Activated CD8-positive, alpha-beta T cell treated with anti-CD3 and anti-CD28 coated beads for 36 hours (primary cell): ENCODE results near the gene S100PBP. TPM values are rescaled to one million over a fixed set of nuclear protein-coding genes. Genes with fewer than 3 reads are reported as not detected.

Source experiments
- ATAC-seq: fragments of 200-7000 bp; cut with Tn5 transposase; one replicate; pipeline ENCODE4 v1.10.0; 2021; ENCODE audit warnings: mild to moderate bottlenecking, moderate library complexity
- CTCF ChIA-PET: fragments of 350-600 bp; sonication (Branson Sonifier 250); formaldehyde crosslinking; loops from one replicate; lab custom pipeline; 2021; ENCODE audit warnings: antibody characterized with exemption; lab: Charles Lee
- POLR2A ChIA-PET: fragments of 350-600 bp; sonication (Branson Sonifier 250); formaldehyde crosslinking; loops from one replicate; lab custom pipeline; 2021; ENCODE audit warnings: antibody characterized with exemption; lab: Charles Lee
- DNase-seq: peaks from one replicate; pipeline ENCODE4 v3.0.0-alpha.2; 2020
- H3K27ac Mint-ChIP-seq: one replicate; pipeline ENCODE4 v1.8.0; 2021; ENCODE audit warnings: mild to moderate bottlenecking, mixed read lengths
- H3K27me3 Mint-ChIP-seq: one replicate; pipeline ENCODE4 v1.8.0; 2021; ENCODE audit warnings: mixed read lengths
- H3K36me3 Mint-ChIP-seq: one replicate; pipeline ENCODE4 v1.8.0; 2021; ENCODE audit warnings: low read depth, mixed read lengths
- H3K4me1 Mint-ChIP-seq: one replicate; pipeline ENCODE4 v1.8.0; 2021; ENCODE audit warnings: low read depth, mixed read lengths
- H3K4me3 Mint-ChIP-seq: one replicate; pipeline ENCODE4 v1.8.0; 2021; ENCODE audit warnings: mild to moderate bottlenecking, moderate library complexity, mixed read lengths
- H3K9me3 Mint-ChIP-seq: one replicate; pipeline ENCODE4 v1.8.0; 2021; ENCODE audit warnings: mixed read lengths
- CTCF ChIP-seq: fragments of 200-600 bp; IDR thresholded peaks from one replicate; pipeline ENCODE4 v1.8.0; 2022; ENCODE audit warnings: antibody characterized with exemption, mild to moderate bottlenecking
- intact Hi-C: fragments of 100-400 bp; cut with micrococcal nuclease; formaldehyde crosslinking; loops from one replicate; pipeline ENCODE4 v1.10.0; 2022
- total RNA-seq, 2 experiments: library from RNA; stranded (reverse); gene quantifications; one replicate each; pipeline ENCODE4 v1.2.3, GENCODE V29; 2021

Gene S100PBP
- total RNA-seq, 2 experiments from 2014 or later: 25.7 to 27.3 TPM

GRCh38 chr1:32890516-32891240, 73.2 kb downstream of the S100PBP start:
- Mint-ChIP-seq H3K4me1 (peaks cover 5% of the 10 kb centered on the region), H3K27ac (no peak overlapping the region), H3K36me3 (no peaks in the 10 kb centered on the region), H3K4me3 (no peak overlapping the region), H3K27me3 (peaks cover 51% of the 10 kb centered on the region), H3K9me3 (no peaks in the 10 kb centered on the region)
- ChIA-PET CTCF (interaction anchor here (0.6 to 5.0 kb wide), 3 partner anchors 14 to 61 kb away, joined by 3 to 31 read pairs (median 8); no protein-coding TSS in a partner anchor), POLR2A (no interaction called here)
- no peak for DNase-seq
- intact Hi-C loops: no loop called here
- no peak for TF ChIP-seq CTCF
- ATAC-seq: no peak

GRCh38 chr1:32891241-32891570, 73.8 kb downstream of the S100PBP start:
- DNase-seq (no peak), ATAC-seq (no peak)
- TF ChIP-seq CTCF: no peak
- peaks cover 52% of the 10 kb centered on the region for H3K27me3 Mint-ChIP-seq
- ChIA-PET CTCF (interaction anchor here (0.6 to 5.0 kb wide), 6 partner anchors 15 to 497 kb away, joined by 3 to 31 read pairs (median 7); partner anchors contain the start of gene BSDC1), POLR2A (no interaction called here)
- intact Hi-C loops: no loop called here
- peaks cover 5% of the 10 kb centered on the region for H3K4me1 Mint-ChIP-seq
- no peak overlapping the region for H3K27ac Mint-ChIP-seq
- H3K9me3 Mint-ChIP-seq: no peaks in the 10 kb centered on the region
- H3K36me3 Mint-ChIP-seq: no peaks in the 10 kb centered on the region
- no peak overlapping the region for H3K4me3 Mint-ChIP-seq

GRCh38 chr1:32891630-32892029, 74.2 kb downstream of the S100PBP start:
- intact Hi-C loops: no loop called here
- ATAC-seq: no peak
- no peak for TF ChIP-seq CTCF
- H3K36me3 Mint-ChIP-seq: no peaks in the 10 kb centered on the region
- H3K4me3 Mint-ChIP-seq: no peak overlapping the region
- H3K27ac Mint-ChIP-seq: no peak overlapping the region
- ChIA-PET CTCF (interaction anchor here (0.6 to 5.0 kb wide), 16 partner anchors 7 to 497 kb away, joined by 3 to 31 read pairs (median 6); partner anchors contain the start of gene BSDC1), POLR2A (no interaction called here)
- H3K4me1 Mint-ChIP-seq: peaks cover 5% of the 10 kb centered on the region
- DNase-seq: no peak
- no peaks in the 10 kb centered on the region for H3K9me3 Mint-ChIP-seq
- H3K27me3 Mint-ChIP-seq: peaks cover 55% of the 10 kb centered on the region

GRCh38 chr1:32892368-32893197, 75.1 kb downstream of the S100PBP start:
- Mint-ChIP-seq H3K27me3 (peaks cover 51% of the 10 kb centered on the region), H3K9me3 (no peaks in the 10 kb centered on the region), H3K36me3 (no peaks in the 10 kb centered on the region), H3K4me1 (peaks cover 5% of the 10 kb centered on the region), H3K4me3 (peak overlapping the region; percentile 51), H3K27ac (no peak overlapping the region)
- ChIA-PET CTCF (interaction anchor here (0.6 to 5.0 kb wide), 45 partner anchors 8 to 498 kb away, joined by 3 to 31 read pairs (median 3); partner anchors contain the start of genes AZIN2 and BSDC1), POLR2A (interaction anchor here (0.6 to 1.4 kb wide), 2 partner anchors 9 to 78 kb away, joined by 3 read pairs; no protein-coding TSS in a partner anchor)
- DNase-seq (peak; percentile 75), ATAC-seq (peak; percentile 93)
- peak; percentile 86 for TF ChIP-seq CTCF
- intact Hi-C loops: no loop called here
